ENCODE measurements around the gene HSPG2.

DNA sequence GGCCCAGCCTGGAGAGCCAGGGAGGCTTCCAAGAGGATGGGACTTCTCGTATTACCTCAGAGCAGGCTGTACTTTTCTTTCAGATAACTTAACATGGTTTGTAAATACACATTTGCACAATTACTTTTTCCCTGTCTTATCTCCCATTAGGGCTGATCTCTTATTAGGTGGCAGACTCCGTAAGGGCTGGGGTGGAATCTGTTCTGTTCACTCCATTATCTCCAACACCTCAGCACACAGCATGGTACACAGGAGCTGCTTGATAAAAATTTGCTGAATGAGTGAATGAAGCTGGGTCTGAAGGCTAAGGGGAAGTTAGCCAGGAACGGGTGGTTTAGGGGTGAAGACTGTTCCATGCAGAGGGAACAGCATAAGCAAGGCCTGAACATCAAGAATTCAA lies 76.1 kb downstream of the HSPG2 start:
- TF ChIP-seq TAF1 (IDR thresholded peaks at IDR 0.05; ENCODE audit: borderline replicate concordance, low read depth, low read length) (no peak), POLR2AphosphoS5 (IDR thresholded peaks at IDR 0.05; ENCODE audit: low read depth, low read length) (no peak)
